GM18867 (cell line): ENCODE measurements around the gene ACYP2.
A peak's percentile ranks its signal among the peaks of the same experiment; 100 is the strongest.

Experiments
- ATAC-seq: cut with Tn5 transposase; IDR thresholded peaks from one replicate; pipeline ENCODE4 v1.9.1; 2021; ENCODE audit warnings: mild to moderate bottlenecking, moderate library complexity; ENCODE audit not compliant: unreplicated experiment

The ACYP2 gene

GRCh38 chr2:54212456-54212855, 97.0 kb downstream of the ACYP2 start:
- ATAC-seq, result no peak

DNA sequence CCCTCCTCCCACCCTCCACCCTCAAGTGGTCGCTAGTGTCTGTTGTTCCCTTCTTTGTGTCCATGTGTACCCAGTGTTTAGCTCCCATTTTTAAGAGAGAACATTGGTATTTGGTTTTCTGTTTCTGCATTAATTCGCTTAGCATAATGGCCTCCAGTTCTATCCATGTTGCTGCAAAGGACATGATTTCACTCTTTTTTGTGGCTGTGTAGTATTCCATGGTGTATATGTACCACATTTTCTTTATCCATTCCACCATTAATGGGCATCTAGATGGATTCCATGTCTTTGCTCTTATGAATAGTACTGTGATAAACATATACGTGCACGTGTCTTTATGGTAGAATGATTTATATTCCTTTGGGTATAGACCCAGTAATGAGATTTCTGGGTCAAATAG, 97.7 kb downstream of the ACYP2 start:
- no peak for ATAC-seq

DNA sequence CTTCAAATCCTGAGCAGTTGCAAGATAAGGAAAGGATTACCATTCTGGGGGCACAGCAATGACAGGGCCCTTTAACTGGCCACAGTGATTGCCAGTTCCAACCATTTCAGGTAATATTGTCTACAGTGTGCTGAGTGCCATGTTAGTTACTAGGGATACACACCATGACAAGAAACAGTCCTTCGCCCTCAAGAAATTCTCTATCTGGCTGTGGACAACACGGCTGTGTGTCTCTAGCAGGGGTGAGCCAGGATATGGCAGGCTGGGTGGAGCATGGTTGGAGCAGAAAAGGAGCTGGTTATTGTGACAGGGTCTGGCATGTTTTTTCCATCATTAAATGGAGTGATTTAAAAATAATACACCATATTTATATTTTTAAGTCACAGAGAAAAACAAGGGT, 109.6 kb downstream of the ACYP2 start:
- no peak for ATAC-seq

DNA sequence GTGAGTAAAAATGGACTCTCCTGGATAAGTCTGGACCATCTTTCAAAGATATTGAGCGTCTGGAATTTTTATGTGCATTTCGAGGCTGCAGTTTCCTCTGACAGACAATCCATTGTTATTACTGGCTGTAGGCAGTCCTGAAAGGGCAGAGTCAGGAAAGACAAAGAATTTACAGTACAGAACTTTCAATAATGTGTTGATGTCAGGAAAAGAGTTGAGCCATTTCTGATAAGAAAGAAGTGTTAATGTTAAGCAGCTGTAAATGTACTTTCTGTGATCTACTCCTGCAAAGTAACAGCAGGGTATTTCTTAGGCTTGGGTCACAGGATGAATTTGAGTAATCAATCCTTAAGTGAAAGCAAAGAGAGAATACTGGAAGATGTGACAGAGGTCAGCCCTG, 110.8 kb downstream of the ACYP2 start:
- ATAC-seq, result no peak

DNA sequence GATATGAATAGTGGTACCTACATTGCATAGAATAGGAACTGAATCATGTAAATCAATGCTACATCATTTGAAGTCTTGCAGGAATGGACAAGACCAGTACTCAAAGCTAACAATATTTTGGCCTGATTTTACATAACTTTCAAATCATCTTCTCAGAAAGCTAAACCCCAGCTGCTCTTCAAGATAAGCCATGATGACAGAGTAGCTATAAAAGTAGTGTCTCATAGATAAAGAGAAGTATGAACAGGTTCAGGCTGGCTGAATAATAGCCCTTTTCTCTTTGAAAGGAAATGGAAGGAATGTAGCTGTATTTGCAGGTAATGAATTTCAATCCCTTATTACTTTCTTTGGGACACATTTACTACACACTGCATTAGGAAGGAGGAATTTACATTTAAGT, 112.4 kb downstream of the ACYP2 start:
- no peak for ATAC-seq

- ATAC-seq, result no peak
These were observed 113.5 kb downstream of the ACYP2 start for GRCh38 chr2:54228945-54229344.

- no peak for ATAC-seq
These were observed 118.6 kb downstream of the ACYP2 start for GRCh38 chr2:54233832-54234649.

DNA sequence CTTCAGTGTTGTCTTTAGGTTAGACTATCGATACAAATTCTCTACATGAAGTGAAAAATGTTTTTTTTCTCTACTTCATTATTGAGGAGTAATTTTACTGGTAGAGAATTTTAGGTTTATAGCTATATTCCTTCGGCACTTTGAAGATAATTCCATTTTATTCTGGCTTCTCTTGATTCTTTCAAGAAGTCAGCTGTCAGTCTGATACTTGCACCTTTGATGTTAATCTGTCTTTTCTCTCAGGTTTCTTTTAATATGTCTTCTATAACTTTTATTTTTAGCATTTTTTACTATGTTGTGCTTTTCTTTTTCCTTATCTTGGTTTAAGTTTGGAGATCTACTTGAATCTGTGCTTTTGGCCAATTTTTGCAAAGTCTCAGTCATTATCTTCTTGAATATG, 122.0 kb downstream of the ACYP2 start:
- ATAC-seq, result no peak

GRCh38 chr2:54239427-54239826, 124.0 kb downstream of the ACYP2 start:
- ATAC-seq, result no peak

DNA sequence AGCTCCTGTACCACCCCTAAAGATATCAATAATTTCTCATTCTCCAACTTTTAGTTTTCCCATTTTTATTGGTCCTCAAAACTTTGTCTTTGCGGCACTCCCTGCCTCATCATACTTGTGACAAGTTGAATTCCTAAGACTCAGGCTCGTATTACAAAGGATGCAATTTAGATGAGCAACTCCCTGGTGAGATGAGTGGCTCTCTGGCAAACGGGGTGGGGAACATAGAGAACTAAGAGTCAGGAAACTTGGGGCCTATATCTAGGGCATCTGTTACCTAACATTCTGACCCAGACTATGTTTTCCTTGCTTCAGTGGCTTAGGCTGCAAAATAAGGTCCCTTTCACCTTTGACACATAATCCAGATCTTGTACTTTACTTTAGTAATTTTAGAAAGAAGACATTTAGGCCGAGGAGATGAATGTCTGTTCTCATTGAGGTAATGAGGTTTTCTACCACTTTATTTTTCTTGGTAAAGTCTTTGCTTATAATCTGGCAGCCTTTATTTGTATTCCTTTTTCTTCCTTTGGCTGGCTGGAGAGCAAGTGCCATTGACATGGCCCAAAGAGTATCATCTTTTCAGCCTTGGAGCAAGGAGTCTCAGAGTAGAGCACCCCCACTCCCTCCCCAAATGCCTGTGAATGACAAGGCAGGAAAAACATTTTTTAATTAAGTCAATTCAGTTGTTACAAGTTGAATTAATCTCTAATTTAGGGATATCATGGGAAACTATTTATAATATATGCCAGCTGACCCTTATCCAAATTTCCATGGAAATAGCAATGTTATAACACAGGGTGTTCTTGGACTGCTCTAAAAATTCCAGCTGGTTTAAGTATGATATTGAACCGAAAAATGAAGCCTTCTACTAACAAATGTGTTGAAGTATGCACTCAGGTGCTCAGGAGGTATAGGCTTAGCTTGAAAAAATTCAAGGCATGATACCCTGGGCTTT, 125.4 kb downstream of the ACYP2 start:
- ATAC-seq, result no peak

DNA sequence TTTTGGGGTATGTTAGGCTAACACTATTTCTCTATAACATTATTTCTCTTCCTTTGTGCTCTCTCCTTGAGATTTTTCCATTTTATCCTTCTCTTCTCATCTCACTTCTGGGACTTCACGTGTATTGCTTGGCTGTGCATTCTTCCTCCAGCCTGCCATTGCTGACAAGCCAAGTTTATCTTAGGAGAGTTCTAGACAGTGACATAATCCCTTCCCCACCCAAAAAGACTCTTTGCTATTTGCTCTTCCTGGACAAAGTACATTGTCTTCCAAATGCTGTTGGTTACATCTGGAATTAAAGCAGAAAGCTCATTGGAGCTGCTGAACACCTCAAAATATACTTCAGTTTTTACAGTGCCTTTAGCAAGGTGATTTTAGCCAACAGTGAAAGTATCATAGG, 131.7 kb downstream of the ACYP2 start:
- ATAC-seq, result no peak

DNA sequence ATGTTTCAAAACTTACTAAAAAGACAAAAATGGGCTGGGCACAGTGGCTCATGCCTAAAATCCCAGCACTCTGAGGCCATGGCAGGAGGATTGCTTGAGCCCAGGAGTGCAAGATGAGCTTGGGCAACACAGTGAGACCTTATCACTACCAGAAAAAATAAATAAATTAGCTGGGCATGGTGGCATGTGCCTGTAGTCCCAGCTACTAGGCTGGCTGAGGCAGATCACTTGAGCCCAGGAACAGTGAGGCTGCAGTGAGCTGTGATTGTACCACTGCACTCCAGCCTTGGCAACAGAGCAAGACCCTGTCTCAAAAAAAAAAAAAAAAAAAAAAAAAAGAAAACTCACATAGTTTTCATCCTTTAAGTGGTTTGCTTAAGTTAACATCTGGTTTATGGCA, 134.2 kb downstream of the ACYP2 start:
- ATAC-seq, result no peak

GRCh38 chr2:54254180-54254579, 138.8 kb downstream of the ACYP2 start:
- ATAC-seq, result no peak

DNA sequence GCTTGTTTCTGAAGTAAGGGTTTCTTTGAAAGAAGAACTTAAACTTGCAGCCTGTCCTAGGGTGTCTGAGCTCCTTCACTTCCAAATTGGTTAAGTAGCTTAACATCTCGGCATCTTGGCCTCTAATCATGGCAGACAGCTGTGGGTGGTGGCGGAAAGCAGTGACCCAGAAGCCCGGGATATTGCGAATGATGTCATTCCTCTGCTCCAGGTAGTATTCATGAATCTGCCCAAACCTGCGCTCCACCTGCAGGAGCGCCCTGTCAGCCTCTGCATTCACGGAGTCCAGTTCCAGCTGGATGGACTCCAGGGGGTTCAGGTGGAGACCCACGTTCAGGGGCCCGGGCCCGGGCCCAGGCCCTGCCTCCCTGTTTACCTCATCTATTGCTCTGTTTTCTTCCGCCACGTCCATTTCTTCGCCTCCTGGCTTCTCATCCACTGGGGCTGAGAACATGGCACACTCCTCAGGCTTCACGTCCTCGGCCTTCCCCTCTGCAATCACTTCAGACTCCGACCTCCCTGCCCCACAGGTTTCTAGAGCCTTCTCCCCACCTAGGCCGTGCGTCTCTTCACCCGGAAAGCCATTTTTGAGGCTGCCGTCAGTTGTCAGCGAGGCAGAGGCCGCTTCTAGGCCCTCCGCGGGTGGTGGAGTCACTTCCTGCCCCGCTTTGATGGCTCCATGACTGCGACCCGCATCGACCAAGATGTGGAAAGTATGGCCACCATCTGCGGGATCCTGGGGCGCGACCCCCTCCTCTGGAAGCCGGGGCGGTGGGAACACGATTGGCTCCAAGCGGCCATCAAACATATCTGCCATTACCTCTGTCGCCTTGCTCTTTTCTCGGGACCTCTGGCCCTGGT, 140.0 kb downstream of the ACYP2 start:
- no peak for ATAC-seq

GRCh38 chr2:54256091-54256694, 140.8 kb downstream of the ACYP2 start, which contains the start of gene TSPYL6:
Gene TSPYL6 (minus strand): TSS chr2:54256229. CDS start chr2:54256151, 78 bp downstream.
- no peak for ATAC-seq

DNA sequence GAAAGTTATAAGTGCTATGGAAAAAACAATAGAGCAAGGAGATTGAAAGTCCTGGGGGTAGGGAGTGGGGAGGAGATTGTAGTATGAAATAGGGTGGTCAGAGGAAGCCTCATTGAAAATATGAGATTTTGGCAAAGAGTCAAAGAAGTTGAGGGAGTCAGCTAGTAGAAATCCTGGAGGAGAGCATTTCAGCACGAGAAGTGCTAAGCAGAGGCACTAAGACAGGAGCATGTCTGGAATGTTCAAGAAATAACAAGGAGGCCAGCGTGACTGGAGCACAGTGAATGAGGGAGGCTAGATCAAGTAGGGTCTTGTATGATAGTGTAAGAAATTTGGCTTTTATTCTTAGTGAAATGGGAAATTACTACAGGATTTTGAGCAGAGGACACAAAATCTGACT, 142.8 kb downstream of the ACYP2 start:
- ATAC-seq, result no peak

GRCh38 chr2:54259413-54260240, 144.2 kb downstream of the ACYP2 start:
- ATAC-seq, result peak; percentile 91

DNA sequence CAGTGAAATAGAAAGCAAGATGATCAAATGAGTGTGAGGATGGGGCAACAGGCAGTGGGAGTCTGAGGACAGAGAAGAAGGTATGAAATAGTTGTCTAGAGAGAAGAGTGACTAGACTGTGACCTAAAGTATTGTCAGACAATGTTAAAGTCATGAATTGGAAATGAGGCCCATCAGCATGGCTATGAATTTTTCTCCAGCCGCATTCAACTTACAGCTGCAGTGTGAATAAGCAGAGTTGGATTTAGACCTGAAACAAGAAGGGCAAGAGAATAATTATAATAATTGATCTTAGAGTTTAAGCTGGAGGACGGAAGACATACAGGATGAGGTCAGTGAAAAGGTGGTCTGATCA, 144.8 kb downstream of the ACYP2 start:
- no peak for ATAC-seq

GRCh38 chr2:54261537-54261936, 146.1 kb downstream of the ACYP2 start:
- no peak for ATAC-seq
